ENCODE data around the gene LSAMP.
A peak's percentile ranks its signal among the peaks of the same experiment; 100 is the strongest.

LSAMP gene

GRCh38 chr3:115899535-115899934 lies 545.8 kb downstream of the LSAMP start:
- Histone ChIP-seq H3K36me3 (ENCODE audit: control insufficient read depth, insufficient read depth, low read length) (no peaks in the 10 kb centered on the region), H3K79me1 (ENCODE audit: low read length) (no peaks in the 10 kb centered on the region), H4K5ac (ENCODE audit: low read length) (no peak overlapping the region), H2BK5ac (ENCODE audit: low read length) (no peak overlapping the region), H3K56ac (ENCODE audit: low read length) (no peak overlapping the region), H3K4me1 (ENCODE audit: control insufficient read depth, low read depth, low read length) (no peaks in the 10 kb centered on the region), H2BK120ac (ENCODE audit: low read depth, low read length) (no peak overlapping the region), H2AK5ac (ENCODE audit: low read length) (no peak overlapping the region), H3K27me3 (ENCODE audit: insufficient read depth, low read length, poor library complexity) (no peaks in the 10 kb centered on the region), H3K4me3 (ENCODE audit: low read length) (no peak overlapping the region), H3K4ac (ENCODE audit: low read depth, low read length) (no peak overlapping the region), H3K27ac (ENCODE audit: low read depth, low read length) (no peak overlapping the region), H4K8ac (ENCODE audit: low read depth, low read length) (no peak overlapping the region), H3K23ac (ENCODE audit: low read length) (no peak overlapping the region), H3K79me2 (ENCODE audit: control insufficient read depth, insufficient read depth, low read length) (no peaks in the 10 kb centered on the region), H3K4me2 (ENCODE audit: low read length) (no peak overlapping the region), H2BK15ac (replicated peaks; ENCODE audit: low read depth) (no peak overlapping the region), H3K18ac (ENCODE audit: low read length) (no peak overlapping the region), H3K9ac (ENCODE audit: low read length) (no peak overlapping the region)
- no CpG with 5 or more reads among the region's 3 CpGs for WGBS (ENCODE audit: extremely low coverage, insufficient coverage, low lambda C conversion rate)
- DNase-seq, result no peak

DNA sequence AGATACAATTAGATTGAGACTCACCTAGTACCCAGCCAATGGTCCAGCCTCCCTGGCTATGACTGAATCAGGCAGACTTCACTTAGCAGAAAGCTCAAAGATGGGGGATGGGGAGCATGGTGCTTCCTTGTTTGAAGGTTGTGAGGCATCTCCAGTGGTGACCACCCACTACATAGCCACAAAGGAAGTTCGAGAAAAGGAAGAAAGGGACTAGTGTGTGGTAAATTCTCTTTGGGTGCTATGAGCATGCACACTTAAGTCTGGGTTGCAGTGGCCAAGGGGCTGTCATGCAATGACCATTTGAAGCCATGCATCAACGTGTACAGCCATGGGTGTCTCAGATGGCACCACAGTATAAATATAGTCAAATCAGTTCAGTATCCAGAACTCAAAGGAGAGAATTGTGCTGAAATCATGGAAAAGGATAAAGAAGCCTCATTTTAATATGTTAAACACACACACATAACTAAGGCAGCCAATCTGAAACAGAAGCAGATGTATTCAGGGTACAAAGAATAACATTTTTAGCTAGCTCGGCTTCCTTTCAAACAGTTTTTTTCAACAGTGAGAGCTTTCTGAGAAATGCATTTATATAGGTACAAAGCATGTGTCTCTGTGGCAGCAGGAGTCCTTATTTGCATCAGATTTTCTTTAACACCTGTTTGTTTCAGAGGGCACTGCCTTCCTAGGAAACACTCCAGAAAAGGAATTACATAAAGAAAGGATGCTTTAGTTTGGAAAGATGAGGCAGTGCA lies 546.5 kb downstream of the LSAMP start:
- no peak for DNase-seq
- no peak overlapping the region for H2AK5ac ChIP-seq (ENCODE audit: low read length)
- no peak overlapping the region for H3K4me2 ChIP-seq (ENCODE audit: low read length)
- H3K18ac ChIP-seq (ENCODE audit: low read length), result no peak overlapping the region
- H2BK15ac ChIP-seq (replicated peaks; ENCODE audit: low read depth), result no peak overlapping the region
- H3K4me3 ChIP-seq (ENCODE audit: low read length), result no peak overlapping the region
- no peak overlapping the region for H3K4ac ChIP-seq (ENCODE audit: low read depth, low read length)
- H3K9ac ChIP-seq (ENCODE audit: low read length), result no peak overlapping the region
- H3K27me3 ChIP-seq (ENCODE audit: insufficient read depth, low read length, poor library complexity), result no peaks in the 10 kb centered on the region
- H2BK120ac ChIP-seq (ENCODE audit: low read depth, low read length), result no peak overlapping the region
- H2BK5ac ChIP-seq (ENCODE audit: low read length), result no peak overlapping the region
- no peaks in the 10 kb centered on the region for H3K4me1 ChIP-seq (ENCODE audit: control insufficient read depth, low read depth, low read length)
- H4K5ac ChIP-seq (ENCODE audit: low read length), result no peak overlapping the region
- no peak overlapping the region for H3K56ac ChIP-seq (ENCODE audit: low read length)
- H3K79me2 ChIP-seq (ENCODE audit: control insufficient read depth, insufficient read depth, low read length), result no peaks in the 10 kb centered on the region
- no peaks in the 10 kb centered on the region for H3K79me1 ChIP-seq (ENCODE audit: low read length)
- WGBS (ENCODE audit: extremely low coverage, insufficient coverage, low lambda C conversion rate), result no CpG with 5 or more reads among the region's 3 CpGs
- H3K36me3 ChIP-seq (ENCODE audit: control insufficient read depth, insufficient read depth, low read length), result no peaks in the 10 kb centered on the region
- no peak overlapping the region for H3K23ac ChIP-seq (ENCODE audit: low read length)
- no peak overlapping the region for H4K8ac ChIP-seq (ENCODE audit: low read depth, low read length)
- H3K27ac ChIP-seq (ENCODE audit: low read depth, low read length), result no peak overlapping the region

GRCh38 chr3:115891006-115891636 lies 554.2 kb downstream of the LSAMP start:
- Histone ChIP-seq H3K4me2 (ENCODE audit: low read length) (no peak overlapping the region), H3K36me3 (ENCODE audit: control insufficient read depth, insufficient read depth, low read length) (no peaks in the 10 kb centered on the region)
- no peak for DNase-seq

GRCh38 chr3:115890579-115890978 lies 554.7 kb downstream of the LSAMP start:
- H3K36me3 ChIP-seq (ENCODE audit: control insufficient read depth, insufficient read depth, low read length), result no peaks in the 10 kb centered on the region
- no CpG with 5 or more reads among the region's 2 CpGs for WGBS (ENCODE audit: extremely low coverage, insufficient coverage, low lambda C conversion rate)
- no peak overlapping the region for H3K18ac ChIP-seq (ENCODE audit: low read length)
- no peak overlapping the region for H3K23ac ChIP-seq (ENCODE audit: low read length)
- no peak overlapping the region for H2AK5ac ChIP-seq (ENCODE audit: low read length)
- no peak overlapping the region for H3K9ac ChIP-seq (ENCODE audit: low read length)
- no peak overlapping the region for H3K4me3 ChIP-seq (ENCODE audit: low read length)
- no peaks in the 10 kb centered on the region for H3K79me1 ChIP-seq (ENCODE audit: low read length)
- no peak overlapping the region for H3K4ac ChIP-seq (ENCODE audit: low read depth, low read length)
- H3K27me3 ChIP-seq (ENCODE audit: insufficient read depth, low read length, poor library complexity), result no peaks in the 10 kb centered on the region
- DNase-seq, result no peak
- no peaks in the 10 kb centered on the region for H3K79me2 ChIP-seq (ENCODE audit: control insufficient read depth, insufficient read depth, low read length)
- no peak overlapping the region for H4K5ac ChIP-seq (ENCODE audit: low read length)
- no peak overlapping the region for H3K4me2 ChIP-seq (ENCODE audit: low read length)
- no peak overlapping the region for H4K8ac ChIP-seq (ENCODE audit: low read depth, low read length)
- H3K56ac ChIP-seq (ENCODE audit: low read length), result no peak overlapping the region
- no peak overlapping the region for H2BK5ac ChIP-seq (ENCODE audit: low read length)
- H3K4me1 ChIP-seq (ENCODE audit: control insufficient read depth, low read depth, low read length), result no peaks in the 10 kb centered on the region
- H2BK15ac ChIP-seq (replicated peaks; ENCODE audit: low read depth), result no peak overlapping the region
- no peak overlapping the region for H2BK120ac ChIP-seq (ENCODE audit: low read depth, low read length)
- H3K27ac ChIP-seq (ENCODE audit: low read depth, low read length), result no peak overlapping the region

More at GRCh38 chr3:115891006-115891636, 554.2 kb downstream of the LSAMP start:
- Histone ChIP-seq H3K79me1 (ENCODE audit: low read length) (no peaks in the 10 kb centered on the region), H3K79me2 (ENCODE audit: control insufficient read depth, insufficient read depth, low read length) (no peaks in the 10 kb centered on the region), H2BK120ac (ENCODE audit: low read depth, low read length) (no peak overlapping the region), H3K4me3 (ENCODE audit: low read length) (no peak overlapping the region), H3K27me3 (ENCODE audit: insufficient read depth, low read length, poor library complexity) (no peaks in the 10 kb centered on the region), H4K8ac (ENCODE audit: low read depth, low read length) (no peak overlapping the region), H4K5ac (ENCODE audit: low read length) (no peak overlapping the region), H2BK15ac (replicated peaks; ENCODE audit: low read depth) (no peak overlapping the region), H2AK5ac (ENCODE audit: low read length) (no peak overlapping the region), H3K23ac (ENCODE audit: low read length) (no peak overlapping the region), H2BK5ac (ENCODE audit: low read length) (no peak overlapping the region), H3K18ac (ENCODE audit: low read length) (no peak overlapping the region), H3K56ac (ENCODE audit: low read length) (no peak overlapping the region), H3K9ac (ENCODE audit: low read length) (no peak overlapping the region), H3K27ac (ENCODE audit: low read depth, low read length) (no peak overlapping the region), H3K4ac (ENCODE audit: low read depth, low read length) (no peak overlapping the region), H3K4me1 (ENCODE audit: control insufficient read depth, low read depth, low read length) (no peaks in the 10 kb centered on the region)
- no CpG with 5 or more reads among the region's 2 CpGs for WGBS (ENCODE audit: extremely low coverage, insufficient coverage, low lambda C conversion rate)

GRCh38 chr3:115885621-115886020 lies 559.7 kb downstream of the LSAMP start:
- no peaks in the 10 kb centered on the region for H3K79me1 ChIP-seq (ENCODE audit: low read length)
- H3K27me3 ChIP-seq (ENCODE audit: insufficient read depth, low read length, poor library complexity), result no peaks in the 10 kb centered on the region
- no peak overlapping the region for H3K9ac ChIP-seq (ENCODE audit: low read length)
- H4K5ac ChIP-seq (ENCODE audit: low read length), result no peak overlapping the region
- H3K36me3 ChIP-seq (ENCODE audit: control insufficient read depth, insufficient read depth, low read length), result no peaks in the 10 kb centered on the region
- DNase-seq, result peak; percentile 40
- H2AK5ac ChIP-seq (ENCODE audit: low read length), result no peak overlapping the region
- no CpG with 5 or more reads among the region's 2 CpGs for WGBS (ENCODE audit: extremely low coverage, insufficient coverage, low lambda C conversion rate)
- no peak overlapping the region for H3K23ac ChIP-seq (ENCODE audit: low read length)
- H3K27ac ChIP-seq (ENCODE audit: low read depth, low read length), result no peak overlapping the region
- no peak overlapping the region for H3K4ac ChIP-seq (ENCODE audit: low read depth, low read length)
- H2BK120ac ChIP-seq (ENCODE audit: low read depth, low read length), result no peak overlapping the region
- H2BK5ac ChIP-seq (ENCODE audit: low read length), result no peak overlapping the region
- H2BK15ac ChIP-seq (replicated peaks; ENCODE audit: low read depth), result no peak overlapping the region
- H3K4me1 ChIP-seq (ENCODE audit: control insufficient read depth, low read depth, low read length), result no peaks in the 10 kb centered on the region
- no peak overlapping the region for H3K4me2 ChIP-seq (ENCODE audit: low read length)
- H3K4me3 ChIP-seq (ENCODE audit: low read length), result no peak overlapping the region
- H4K8ac ChIP-seq (ENCODE audit: low read depth, low read length), result no peak overlapping the region
- no peak overlapping the region for H3K18ac ChIP-seq (ENCODE audit: low read length)
- H3K56ac ChIP-seq (ENCODE audit: low read length), result no peak overlapping the region
- H3K79me2 ChIP-seq (ENCODE audit: control insufficient read depth, insufficient read depth, low read length), result no peaks in the 10 kb centered on the region

DNA sequence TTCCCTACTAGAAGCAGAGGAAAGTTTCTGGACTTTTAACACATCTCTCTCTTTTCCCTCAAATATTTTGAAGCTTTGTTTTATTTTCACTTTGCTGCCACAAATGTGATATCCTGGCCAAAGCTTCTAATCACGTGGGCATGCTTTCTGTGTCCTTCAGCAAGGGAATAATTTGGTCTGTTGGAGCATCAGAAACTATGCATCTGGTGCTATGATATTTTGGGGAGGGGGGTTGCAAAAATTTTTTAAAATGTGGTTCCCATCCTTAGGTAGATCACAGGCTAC lies 567.7 kb downstream of the LSAMP start:
- Histone ChIP-seq H3K79me1 (ENCODE audit: low read length) (no peaks in the 10 kb centered on the region), H3K27ac (ENCODE audit: low read depth, low read length) (no peak overlapping the region), H2BK120ac (ENCODE audit: low read depth, low read length) (no peak overlapping the region), H3K4me2 (ENCODE audit: low read length) (no peak overlapping the region), H3K4me1 (ENCODE audit: control insufficient read depth, low read depth, low read length) (peaks cover 4% of the 10 kb centered on the region), H3K79me2 (ENCODE audit: control insufficient read depth, insufficient read depth, low read length) (no peaks in the 10 kb centered on the region), H3K4me3 (ENCODE audit: low read length) (no peak overlapping the region), H3K23ac (ENCODE audit: low read length) (no peak overlapping the region), H3K18ac (ENCODE audit: low read length) (no peak overlapping the region), H2BK5ac (ENCODE audit: low read length) (no peak overlapping the region), H3K36me3 (ENCODE audit: control insufficient read depth, insufficient read depth, low read length) (no peaks in the 10 kb centered on the region), H2AK5ac (ENCODE audit: low read length) (no peak overlapping the region), H3K56ac (ENCODE audit: low read length) (no peak overlapping the region), H3K9ac (ENCODE audit: low read length) (no peak overlapping the region), H3K4ac (ENCODE audit: low read depth, low read length) (no peak overlapping the region), H4K5ac (ENCODE audit: low read length) (no peak overlapping the region), H2BK15ac (replicated peaks; ENCODE audit: low read depth) (no peak overlapping the region), H4K8ac (ENCODE audit: low read depth, low read length) (no peak overlapping the region), H3K27me3 (ENCODE audit: insufficient read depth, low read length, poor library complexity) (no peaks in the 10 kb centered on the region)
- WGBS (ENCODE audit: extremely low coverage, insufficient coverage, low lambda C conversion rate), result no CpG with 5 or more reads among the region's 1 CpG
- DNase-seq, result no peak

All from mesendoderm (in vitro differentiated cells).